B cell (primary cell): ENCODE measurements around the gene RSBN1L. TPM values are rescaled to one million over a fixed set of nuclear protein-coding genes. Genes with fewer than 3 reads are reported as not detected.
A peak's percentile ranks its signal among the peaks of the same experiment; 100 is the strongest.

ENCODE experiments used
- ATAC-seq: fragments of 200-7000 bp; cut with Tn5 transposase; one replicate; pipeline ENCODE4 v1.10.0; 2021; ENCODE audit warnings: low read depth, mild to moderate bottlenecking, moderate number of reproducible peaks, moderate library complexity
- CTCF ChIA-PET: fragments of 350-600 bp; sonication (Branson Sonifier 250); formaldehyde crosslinking; loops from one replicate; lab custom pipeline; 2021; ENCODE audit warnings: antibody characterized with exemption, inconsistent platforms; lab: Charles Lee
- POLR2A ChIA-PET: fragments of 350-600 bp; sonication (Branson Sonifier 250); formaldehyde crosslinking; loops from one replicate; lab custom pipeline; 2021; ENCODE audit warnings: antibody characterized with exemption; lab: Charles Lee
- DNase-seq: peaks from one replicate; pipeline ENCODE4 v3.0.0; 2013
- H2AFZ ChIP-seq: 2 replicates; pipeline ENCODE4 v1.6.1; 2012; ENCODE audit warnings: mild to moderate bottlenecking, low read depth, low read length; ENCODE audit not compliant: insufficient read depth, poor library complexity, severe bottlenecking
- H3K27ac ChIP-seq, 2 donors: 1 replicate in 1 of 2; 2 replicates in 1 of 2; pipeline ENCODE4 v1.5.1; 2012 to 2013; ENCODE audit warnings: low read length in 2 of 2, mild to moderate bottlenecking in 2 of 2, moderate library complexity in 1 of 2
- H3K27me3 ChIP-seq, 4 experiments: fragments of 200-600 bp in 1 of 4; sonication (generic) in 1 of 4; replicated peaks in 1 of 4; 1 replicate in 2 of 4; 2 replicates in 2 of 4; pipeline versions ENCODE4 v1.6.1 to v1.7.0; 2013 to 2016; ENCODE audit warnings: low read length in 3 of 4, mild to moderate bottlenecking in 2 of 4, mixed read lengths in 1 of 4, moderate library complexity in 1 of 4; ENCODE audit not compliant: insufficient read depth in 4 of 4, control insufficient read depth in 3 of 4; ENCODE audit errors: control extremely low read depth in 1 of 4
- H3K36me3 ChIP-seq, 2 experiments: replicated peaks in 1 of 2; 1 replicate in 1 of 2; 2 replicates in 1 of 2; pipeline versions ENCODE4 v1.6.1 to v1.7.1; 2013; ENCODE audit warnings: low read length in 1 of 2; ENCODE audit not compliant: insufficient read depth in 2 of 2, control insufficient read depth in 1 of 2; ENCODE audit errors: control extremely low read depth in 1 of 2, extremely low read depth in 1 of 2
- H3K4me1 ChIP-seq, 2 donors: fragments of 200-600 bp in 1 of 2; sonication (generic) in 1 of 2; 1 replicate in 1 of 2; 2 replicates in 1 of 2; pipeline versions ENCODE4 v1.5.1 to v1.6.1; 2013 to 2017; ENCODE audit warnings: low read length in 2 of 2; ENCODE audit not compliant: control insufficient read depth in 2 of 2, insufficient read depth in 2 of 2
- H3K4me2 ChIP-seq: replicated peaks from 2 replicates; pipeline ENCODE3; 2012; ENCODE audit warnings: mild to moderate bottlenecking, low read depth, low read length; ENCODE audit not compliant: poor library complexity, severe bottlenecking
- H3K4me3 ChIP-seq, 5 experiments: fragments of 200-600 bp in 1 of 5; sonication (generic) in 1 of 5; 1 replicate in 3 of 5; 2 replicates in 2 of 5; pipeline versions ENCODE4 v1.5.1 to v1.7.0; 2011 to 2016; ENCODE audit warnings: low read length in 4 of 5, mild to moderate bottlenecking in 4 of 5, low read depth in 2 of 5, control low read depth in 1 of 5, moderate library complexity in 1 of 5; ENCODE audit not compliant: insufficient read depth in 1 of 5; ENCODE audit errors: control extremely low read depth in 1 of 5, extremely low read depth in 1 of 5
- H3K79me2 ChIP-seq: fragments of 200-600 bp; sonication (generic); one replicate; pipeline ENCODE4 v1.6.0; 2016; ENCODE audit warnings: low read length; ENCODE audit not compliant: control insufficient read depth, insufficient read depth
- H3K9ac ChIP-seq: fragments of 200-600 bp; sonication (generic); 2 replicates; pipeline ENCODE4 v1.6.1; 2017; ENCODE audit warnings: mild to moderate bottlenecking, low read length, moderate library complexity
- H3K9me3 ChIP-seq, 3 donors: one replicate each; pipeline versions ENCODE4 v1.6.1 to v1.7.1; 2013; ENCODE audit warnings: low read length in 2 of 3; ENCODE audit not compliant: control insufficient read depth in 2 of 3, insufficient read depth in 1 of 3; ENCODE audit errors: control extremely low read depth in 1 of 3
- H4K20me1 ChIP-seq: 2 replicates; pipeline ENCODE4 v1.6.0; 2012; ENCODE audit warnings: mild to moderate bottlenecking, low read length; ENCODE audit not compliant: insufficient read depth, control insufficient read depth, poor library complexity, severe bottlenecking
- H3K27ac Mint-ChIP-seq: one replicate; pipeline ENCODE4 v1.8.0; 2021; ENCODE audit warnings: mixed read lengths
- H3K27me3 Mint-ChIP-seq: one replicate; pipeline ENCODE4 v1.8.0; 2021; ENCODE audit warnings: mixed read lengths
- H3K4me1 Mint-ChIP-seq: one replicate; pipeline ENCODE4 v1.8.0; 2021; ENCODE audit warnings: mixed read lengths
- H3K4me3 Mint-ChIP-seq: one replicate; pipeline ENCODE4 v1.8.0; 2021; ENCODE audit warnings: mixed read lengths
- H3K9me3 Mint-ChIP-seq: one replicate; pipeline ENCODE4 v1.8.0; 2022; ENCODE audit warnings: mixed read lengths; ENCODE audit not compliant: insufficient read depth
- EZH2 ChIP-seq: IDR thresholded peaks from 2 replicates; pipeline ENCODE4 v1.6.1; 2012; ENCODE audit warnings: borderline replicate concordance, low read depth, mild to moderate bottlenecking, moderate library complexity, low read length; ENCODE audit not compliant: insufficient read depth, poor library complexity, severe bottlenecking
- WGBS: methylation state at CpG from one replicate; pipeline ENCODE4 v1.1.5; 2013; ENCODE audit warnings: missing lambda C conversion rate; ENCODE audit not compliant: insufficient coverage; 5-methylcytosine and 5-hydroxymethylcytosine counted together
- intact Hi-C: fragments of 100-400 bp; cut with micrococcal nuclease; formaldehyde crosslinking; loops from one replicate; pipeline ENCODE4 v1.10.0; 2022
- polyA plus RNA-seq: library from polyadenylated mRNA; depleted of rRNA; stranded (reverse); fragments of >200 nt; gene quantifications from 2 replicates; pipeline ENCODE4 v1.2.3, GENCODE V29; 2012
- total RNA-seq, 2 donors: library from RNA; stranded (reverse); fragments of 120-200 nt in 1 of 2; gene quantifications; 1 replicate in 1 of 2; 2 replicates in 1 of 2; pipeline versions ENCODE4 v1.2.3 to v1.2.4, GENCODE V29; 2013 to 2022
- TF ChIP-seq, protein P1 (sequence below): fragments of 200-600 bp; IDR thresholded peaks from one replicate; pipeline ENCODE4 v1.8.0; 2022; ENCODE audit warnings: antibody characterized with exemption, mild to moderate bottlenecking

Gene RSBN1L
- total and polyA plus RNA-seq, 2 donors (not counting 1 experiment from before 2014, with no cell fraction given), result 17.0 to 47.0 TPM

- Mint-ChIP-seq H3K27ac (peak overlapping the region; percentile 5), H3K4me1 (peaks cover 17% of the 10 kb centered on the region), H3K4me3 (no peak overlapping the region), H3K27me3 (no peaks in the 10 kb centered on the region), H3K9me3 (no peaks in the 10 kb centered on the region)
- no peak overlapping the region for H3K9ac ChIP-seq
- H4K20me1 ChIP-seq, result peaks cover 20% of the 10 kb centered on the region
- TF ChIP-seq, protein P1, sequence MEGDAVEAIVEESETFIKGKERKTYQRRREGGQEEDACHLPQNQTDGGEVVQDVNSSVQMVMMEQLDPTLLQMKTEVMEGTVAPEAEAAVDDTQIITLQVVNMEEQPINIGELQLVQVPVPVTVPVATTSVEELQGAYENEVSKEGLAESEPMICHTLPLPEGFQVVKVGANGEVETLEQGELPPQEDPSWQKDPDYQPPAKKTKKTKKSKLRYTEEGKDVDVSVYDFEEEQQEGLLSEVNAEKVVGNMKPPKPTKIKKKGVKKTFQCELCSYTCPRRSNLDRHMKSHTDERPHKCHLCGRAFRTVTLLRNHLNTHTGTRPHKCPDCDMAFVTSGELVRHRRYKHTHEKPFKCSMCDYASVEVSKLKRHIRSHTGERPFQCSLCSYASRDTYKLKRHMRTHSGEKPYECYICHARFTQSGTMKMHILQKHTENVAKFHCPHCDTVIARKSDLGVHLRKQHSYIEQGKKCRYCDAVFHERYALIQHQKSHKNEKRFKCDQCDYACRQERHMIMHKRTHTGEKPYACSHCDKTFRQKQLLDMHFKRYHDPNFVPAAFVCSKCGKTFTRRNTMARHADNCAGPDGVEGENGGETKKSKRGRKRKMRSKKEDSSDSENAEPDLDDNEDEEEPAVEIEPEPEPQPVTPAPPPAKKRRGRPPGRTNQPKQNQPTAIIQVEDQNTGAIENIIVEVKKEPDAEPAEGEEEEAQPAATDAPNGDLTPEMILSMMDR, result no peak
- TF ChIP-seq EZH2, result no peak
- no peaks in the 10 kb centered on the region for H3K9me3 ChIP-seq
- no peaks in the 10 kb centered on the region for H3K27me3 ChIP-seq
- peaks cover 67% of the 10 kb centered on the region for H3K79me2 ChIP-seq
- DNase-seq, result no peak
- H3K36me3 ChIP-seq, result peaks cover 10 to 32% of the 10 kb centered on the region in 2 experiments
- intact Hi-C loops, result loop anchor here (10.0 kb wide), 1 partner anchor 387 kb away; no protein-coding TSS in a partner anchor
- no peak overlapping the region for H3K27ac ChIP-seq
- no peak overlapping the region for H3K4me3 ChIP-seq
- 11% methylated on average over 1 of the region's 2 CpGs for WGBS
- ChIA-PET CTCF (interaction anchor here (1.1 kb wide), 1 partner anchor 101 kb away, joined by 3 read pairs; no protein-coding TSS in a partner anchor), POLR2A (no interaction called here)
- H3K4me1 ChIP-seq, result peaks cover 3 to 4% of the 10 kb centered on the region in 2 donors
- H3K4me2 ChIP-seq, result no peak overlapping the region
- ATAC-seq, result no peak
- H2AFZ ChIP-seq, result no peak overlapping the region
Measured at GRCh38 chr7:77752016-77752415, 55.8 kb downstream of the RSBN1L start.

- no peak overlapping the region for H3K9ac ChIP-seq
- H2AFZ ChIP-seq, result no peak overlapping the region
- WGBS, result no CpG with 5 or more reads among the region's 1 CpG
- ATAC-seq, result no peak
- Mint-ChIP-seq H3K4me3 (no peak overlapping the region), H3K27ac (no peak overlapping the region), H3K27me3 (no peaks in the 10 kb centered on the region), H3K9me3 (no peaks in the 10 kb centered on the region), H3K4me1 (peaks cover 24% of the 10 kb centered on the region)
- DNase-seq, result no peak
- ChIA-PET CTCF (interaction anchor here (0.8 to 1.5 kb wide), 4 partner anchors 55 to 181 kb away, joined by 3 to 10 read pairs (median 5); no protein-coding TSS in a partner anchor), POLR2A (no interaction called here)
- no peak overlapping the region for H3K4me2 ChIP-seq
- H3K4me1 ChIP-seq, result peaks cover 9 to 13% of the 10 kb centered on the region in 2 donors
- no peak overlapping the region for H3K4me3 ChIP-seq
- peaks cover 56% of the 10 kb centered on the region for H3K79me2 ChIP-seq
- H3K9me3 ChIP-seq, result no peaks in the 10 kb centered on the region
- intact Hi-C loops, result loop anchor here (10.0 kb wide), 1 partner anchor 388 kb away; no protein-coding TSS in a partner anchor
- H3K36me3 ChIP-seq, result peaks cover 10 to 32% of the 10 kb centered on the region in 2 experiments
- TF ChIP-seq, protein P1, result no peak
- no peak for TF ChIP-seq EZH2
- peaks cover 8% of the 10 kb centered on the region for H4K20me1 ChIP-seq
- H3K27ac ChIP-seq, result peak overlapping the region in 1 of 2 donors; percentile 13
- no peaks in the 10 kb centered on the region for H3K27me3 ChIP-seq
Measured at GRCh38 chr7:77753173-77753572, 56.9 kb downstream of the RSBN1L start.
